NCI-H2107 (cell line): ENCODE data around the gene CACNA2D4.

Experiments
- DNase-seq: peaks from one replicate; lab custom pipeline; 2025; lab: John Stamatoyannopoulos, UW

The CACNA2D4 gene

GRCh38 chr12:1800401-1801302 is 117.8 kb downstream of the CACNA2D4 start:
- peak; percentile 17 for DNase-seq

GRCh38 chr12:1799882-1800400 is 118.5 kb downstream of the CACNA2D4 start:
- no peak for DNase-seq

- DNase-seq = no peak
These were observed 119.2 kb downstream of the CACNA2D4 start for GRCh38 chr12:1799051-1799881.

- DNase-seq = no peak
These were observed 119.8 kb downstream of the CACNA2D4 start for GRCh38 chr12:1798641-1799020.

- DNase-seq = no peak
These were observed 120.3 kb downstream of the CACNA2D4 start for GRCh38 chr12:1797991-1798640.

- no peak for DNase-seq
These were observed 121.2 kb downstream of the CACNA2D4 start for GRCh38 chr12:1797011-1797901.

- DNase-seq = no peak
These were observed 121.9 kb downstream of the CACNA2D4 start for GRCh38 chr12:1796515-1797010.

GRCh38 chr12:1795785-1796514 is 122.5 kb downstream of the CACNA2D4 start:
- peak; percentile 86 for DNase-seq

GRCh38 chr12:1795221-1795784 is 123.1 kb downstream of the CACNA2D4 start:
- DNase-seq = no peak

- no peak for DNase-seq
These were observed 123.9 kb downstream of the CACNA2D4 start for GRCh38 chr12:1794440-1795090.

GRCh38 chr12:1793426-1794210 is 124.8 kb downstream of the CACNA2D4 start:
- no peak for DNase-seq

- no peak for DNase-seq
These were observed 126.0 kb downstream of the CACNA2D4 start for GRCh38 chr12:1792406-1792805.

GRCh38 chr12:1791104-1791841 is 127.2 kb downstream of the CACNA2D4 start:
- DNase-seq = peak; percentile 46

GRCh38 chr12:1790444-1790843 is 128.0 kb downstream of the CACNA2D4 start:
- no peak for DNase-seq

GRCh38 chr12:1787714-1788113 is 130.7 kb downstream of the CACNA2D4 start:
- DNase-seq = no peak

- DNase-seq = no peak
These were observed 136.2 kb downstream of the CACNA2D4 start for GRCh38 chr12:1782215-1782614.

- DNase-seq = no peak
These were observed 136.7 kb downstream of the CACNA2D4 start for GRCh38 chr12:1781772-1782171.

- no peak for DNase-seq
These were observed 138.7 kb downstream of the CACNA2D4 start for GRCh38 chr12:1779783-1780182.
